ENCODE results near the gene ANKLE1. TPM values are rescaled to one million over a fixed set of nuclear protein-coding genes. Genes with fewer than 3 reads are reported as not detected.

The ANKLE1 gene
- total and polyA plus RNA-seq, 2 experiments from 2014 or later: 9.1 to 20.2 TPM

DNA sequence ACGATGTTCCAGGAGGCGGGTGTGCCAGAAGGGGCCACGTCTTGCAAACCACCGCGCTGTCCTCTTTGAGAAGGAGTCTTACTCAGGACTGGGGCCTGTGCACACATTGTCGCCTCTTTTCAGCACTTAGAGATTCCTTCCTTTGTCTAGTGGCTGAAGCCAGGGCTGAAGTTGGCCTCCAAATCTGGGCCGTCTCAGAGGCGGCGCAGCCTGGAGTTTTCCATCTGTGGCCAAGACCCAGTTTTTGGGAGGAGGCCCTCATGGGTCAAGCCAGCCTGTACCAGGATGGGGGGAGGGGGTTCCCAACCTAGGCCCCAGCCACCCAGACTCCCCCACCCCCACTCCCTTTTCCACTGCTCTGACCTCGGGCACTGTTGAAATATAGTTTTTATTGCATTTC lies 41.2 kb downstream of the ANKLE1 start:
- Histone ChIP-seq H3K27me3 (ENCODE audit: insufficient read depth) (no peaks in the 10 kb centered on the region), H3K27ac (ENCODE audit: low read depth) (peak overlapping the region; percentile 88), H3K4me1 (ENCODE audit: insufficient read depth) (peaks cover 25% of the 10 kb centered on the region), H3K9me2 (ENCODE audit: insufficient read depth) (no peaks in the 10 kb centered on the region), H3K36me3 (ENCODE audit: insufficient read depth) (peaks cover 5% of the 10 kb centered on the region; the same call in 1 of the 2 replicates), H3K4me2 (peak overlapping the region; percentile 51), H3K79me2 (replicated peaks; ENCODE audit: insufficient read depth) (no peaks in the 10 kb centered on the region), H3K4me3 (peak overlapping the region; percentile 32; the same call in 1 of the 2 replicates), H4K20me1 (replicated peaks; ENCODE audit: insufficient read depth) (no peaks in the 10 kb centered on the region; the same call in 1 of the 2 replicates), H2AFZ (no peak overlapping the region), H3F3A (replicated peaks; ENCODE audit: low read depth) (peaks cover 28% of the 10 kb centered on the region)
- Mint-ChIP-seq H3K4me3 (no peak overlapping the region), H3K27me3 (ENCODE audit: insufficient read depth, low read depth, poor library complexity) (peaks cover 24% of the 10 kb centered on the region), H3K4me1 (peaks cover 20% of the 10 kb centered on the region), H3K36me3 (ENCODE audit: low read depth) (peaks cover 32% of the 10 kb centered on the region), H3K27ac (peak overlapping the region; percentile 70), H3K9me3 (no peaks in the 10 kb centered on the region; the same call in 2 of the 3 replicates)
- TF ChIP-seq STAT1 (IDR thresholded peaks at IDR 0.05; ENCODE audit: unreplicated experiment) (no peak), EZH2 (IDR thresholded peaks at IDR 0.05; ENCODE audit: low read depth, unreplicated experiment) (no peak), ZNF331 (CRISPR knock-in tag; IDR thresholded peaks at IDR 0.05; ENCODE audit: low read depth) (no peak), JUNB (IDR thresholded peaks at IDR 0.05; ENCODE audit: unreplicated experiment) (no peak), ZNF114 (CRISPR knock-in tag; IDR thresholded peaks at IDR 0.05) (no peak), CREB1 (CRISPR knock-in tag; IDR thresholded peaks at IDR 0.05; ENCODE audit: low read depth) (no peak), EZH2phosphoT487 (IDR thresholded peaks at IDR 0.05; ENCODE audit: unreplicated experiment) (no peak), NANOG (IDR thresholded peaks at IDR 0.05; ENCODE audit: borderline replicate concordance) (no peak), POLR2AphosphoS5 (IDR thresholded peaks at IDR 0.05; ENCODE audit: low read depth) (no peak), ETS1 (IDR thresholded peaks at IDR 0.05) (no peak), ZNF462 (CRISPR knock-in tag; IDR thresholded peaks at IDR 0.05) (no peak), CTCF (conservative IDR thresholded peaks at IDR 0.05; ENCODE audit: low read depth in 2 of 2) (no peak)
- TF ChIP-seq, protein P1, sequence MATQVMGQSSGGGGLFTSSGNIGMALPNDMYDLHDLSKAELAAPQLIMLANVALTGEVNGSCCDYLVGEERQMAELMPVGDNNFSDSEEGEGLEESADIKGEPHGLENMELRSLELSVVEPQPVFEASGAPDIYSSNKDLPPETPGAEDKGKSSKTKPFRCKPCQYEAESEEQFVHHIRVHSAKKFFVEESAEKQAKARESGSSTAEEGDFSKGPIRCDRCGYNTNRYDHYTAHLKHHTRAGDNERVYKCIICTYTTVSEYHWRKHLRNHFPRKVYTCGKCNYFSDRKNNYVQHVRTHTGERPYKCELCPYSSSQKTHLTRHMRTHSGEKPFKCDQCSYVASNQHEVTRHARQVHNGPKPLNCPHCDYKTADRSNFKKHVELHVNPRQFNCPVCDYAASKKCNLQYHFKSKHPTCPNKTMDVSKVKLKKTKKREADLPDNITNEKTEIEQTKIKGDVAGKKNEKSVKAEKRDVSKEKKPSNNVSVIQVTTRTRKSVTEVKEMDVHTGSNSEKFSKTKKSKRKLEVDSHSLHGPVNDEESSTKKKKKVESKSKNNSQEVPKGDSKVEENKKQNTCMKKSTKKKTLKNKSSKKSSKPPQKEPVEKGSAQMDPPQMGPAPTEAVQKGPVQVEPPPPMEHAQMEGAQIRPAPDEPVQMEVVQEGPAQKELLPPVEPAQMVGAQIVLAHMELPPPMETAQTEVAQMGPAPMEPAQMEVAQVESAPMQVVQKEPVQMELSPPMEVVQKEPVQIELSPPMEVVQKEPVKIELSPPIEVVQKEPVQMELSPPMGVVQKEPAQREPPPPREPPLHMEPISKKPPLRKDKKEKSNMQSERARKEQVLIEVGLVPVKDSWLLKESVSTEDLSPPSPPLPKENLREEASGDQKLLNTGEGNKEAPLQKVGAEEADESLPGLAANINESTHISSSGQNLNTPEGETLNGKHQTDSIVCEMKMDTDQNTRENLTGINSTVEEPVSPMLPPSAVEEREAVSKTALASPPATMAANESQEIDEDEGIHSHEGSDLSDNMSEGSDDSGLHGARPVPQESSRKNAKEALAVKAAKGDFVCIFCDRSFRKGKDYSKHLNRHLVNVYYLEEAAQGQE (IDR thresholded peaks at IDR 0.05; ENCODE audit: unreplicated experiment): no peak
- ATAC-seq (no peak), DNase-seq (ENCODE audit: low spot score) (no peak)

Data from GM23338 (cell line).